Measurements from ENCODE around the gene ABAT. TPM values are rescaled to one million over a fixed set of nuclear protein-coding genes. Genes with fewer than 3 reads are reported as not detected.
"Not testable (repeated sequence)": the region's sequence is repeated elsewhere in the genome, so short reads cannot be mapped to it uniquely, and the experiment has no call there.

ABAT gene
- total RNA-seq, 1 donor from 2014 or later, result 24.2 TPM

DNA sequence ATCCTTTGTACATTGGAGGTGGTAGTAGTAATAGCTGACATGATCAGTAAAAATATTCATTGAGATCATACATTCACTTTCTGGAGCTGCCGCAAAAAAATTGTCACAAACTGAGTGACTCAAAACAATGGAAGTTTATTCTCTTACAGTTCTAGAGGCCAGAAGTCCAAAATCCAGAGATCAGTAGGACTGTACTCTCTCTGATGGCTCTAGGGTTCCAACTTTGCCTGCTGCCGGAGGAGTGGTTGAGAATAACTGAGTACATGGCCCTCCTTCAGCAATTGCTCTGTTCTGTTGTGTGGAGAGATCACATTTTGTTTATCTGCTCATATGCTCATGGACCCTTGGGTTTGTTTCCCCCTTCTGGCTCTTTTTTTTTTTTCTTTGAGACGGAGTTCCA, 23.5 kb downstream of the ABAT start:
- Mint-ChIP-seq H3K9me3 (no peaks in the 10 kb centered on the region), H3K27me3 (ENCODE audit: low read depth) (no peaks in the 10 kb centered on the region), H3K4me1 (ENCODE audit: low read depth) (no peaks in the 10 kb centered on the region), H3K36me3 (ENCODE audit: low read depth) (peaks cover 6% of the 10 kb centered on the region), H3K27ac (no peak overlapping the region), H3K4me3 (ENCODE audit: low read depth) (no peak overlapping the region)
- intact Hi-C loops (cut with micrococcal nuclease), result no loop called here
- no peak for DNase-seq (ENCODE audit: low spot score)

DNA sequence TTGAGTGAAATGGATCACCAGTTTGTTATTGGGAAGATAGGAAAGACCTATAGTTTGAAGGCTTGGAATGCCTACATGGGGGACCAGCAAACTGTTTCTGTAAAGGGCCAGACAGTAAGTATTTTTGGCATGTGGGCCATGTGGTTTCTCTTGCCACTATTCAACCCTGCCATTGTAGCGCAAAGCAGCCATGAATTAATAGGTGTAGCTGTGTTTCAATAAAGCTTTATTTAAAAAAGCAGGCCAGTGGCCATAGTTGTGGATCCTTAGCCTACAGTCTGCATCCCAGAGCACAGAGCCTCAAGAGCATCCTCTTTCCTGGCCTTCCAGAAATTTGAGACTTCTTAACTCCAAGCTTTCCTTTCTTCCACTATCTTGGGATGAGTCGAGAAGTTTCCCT, 29.3 kb downstream of the ABAT start:
- Mint-ChIP-seq H3K27ac (no peak overlapping the region), H3K36me3 (ENCODE audit: low read depth) (peaks cover 6% of the 10 kb centered on the region), H3K4me1 (ENCODE audit: low read depth) (peaks cover 5% of the 10 kb centered on the region), H3K9me3 (no peaks in the 10 kb centered on the region), H3K27me3 (ENCODE audit: low read depth) (no peaks in the 10 kb centered on the region), H3K4me3 (ENCODE audit: low read depth) (no peak overlapping the region)
- no peak for DNase-seq (ENCODE audit: low spot score)
- intact Hi-C loops (cut with micrococcal nuclease), result no loop called here

- Mint-ChIP-seq H3K36me3 (ENCODE audit: low read depth) (peaks cover 6% of the 10 kb centered on the region), H3K27me3 (ENCODE audit: low read depth) (no peaks in the 10 kb centered on the region), H3K4me1 (ENCODE audit: low read depth) (peaks cover 5% of the 10 kb centered on the region), H3K9me3 (no peaks in the 10 kb centered on the region), H3K27ac (no peak overlapping the region), H3K4me3 (ENCODE audit: low read depth) (no peak overlapping the region)
- intact Hi-C loops (cut with micrococcal nuclease), result no loop called here
- no peak for DNase-seq (ENCODE audit: low spot score)
These were observed 29.7 kb downstream of the ABAT start for GRCh38 chr16:8704098-8704497.

- H3K27ac Mint-ChIP-seq; H3K36me3 Mint-ChIP-seq (ENCODE audit: low read depth); DNase-seq (ENCODE audit: low spot score); H3K27me3 Mint-ChIP-seq (ENCODE audit: low read depth); intact Hi-C loops (cut with micrococcal nuclease); H3K4me1 Mint-ChIP-seq (ENCODE audit: low read depth); H3K9me3 Mint-ChIP-seq; H3K4me3 Mint-ChIP-seq (ENCODE audit: low read depth): not testable (repeated sequence)
These were observed 30.8 kb downstream of the ABAT start for GRCh38 chr16:8705100-8705822.

DNA sequence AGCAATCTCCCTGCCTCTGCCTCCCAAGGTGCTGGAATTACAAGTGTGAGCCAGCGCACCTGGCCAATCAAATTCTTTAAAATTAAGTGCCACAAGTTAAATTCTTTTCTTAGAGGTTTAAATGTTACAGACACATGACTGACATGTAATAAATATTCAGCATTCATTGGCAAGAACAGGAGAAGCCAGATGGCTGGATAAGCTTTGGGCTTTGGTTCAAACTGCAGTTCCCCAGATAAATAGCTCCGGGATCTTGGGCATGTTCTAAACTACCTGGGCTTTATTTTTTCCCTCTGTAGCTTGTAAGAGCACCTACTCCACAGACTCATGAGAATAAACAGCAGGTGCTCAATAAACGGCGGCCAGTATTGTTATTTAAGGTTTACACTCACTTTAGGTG, 34.1 kb downstream of the ABAT start:
- Mint-ChIP-seq H3K27me3 (ENCODE audit: low read depth) (no peaks in the 10 kb centered on the region), H3K9me3 (no peaks in the 10 kb centered on the region), H3K4me3 (ENCODE audit: low read depth) (no peak overlapping the region), H3K36me3 (ENCODE audit: low read depth) (no peaks in the 10 kb centered on the region), H3K4me1 (ENCODE audit: low read depth) (peaks cover 5% of the 10 kb centered on the region), H3K27ac (no peak overlapping the region)
- DNase-seq (ENCODE audit: low spot score), result no peak
- intact Hi-C loops (cut with micrococcal nuclease), result no loop called here

DNA sequence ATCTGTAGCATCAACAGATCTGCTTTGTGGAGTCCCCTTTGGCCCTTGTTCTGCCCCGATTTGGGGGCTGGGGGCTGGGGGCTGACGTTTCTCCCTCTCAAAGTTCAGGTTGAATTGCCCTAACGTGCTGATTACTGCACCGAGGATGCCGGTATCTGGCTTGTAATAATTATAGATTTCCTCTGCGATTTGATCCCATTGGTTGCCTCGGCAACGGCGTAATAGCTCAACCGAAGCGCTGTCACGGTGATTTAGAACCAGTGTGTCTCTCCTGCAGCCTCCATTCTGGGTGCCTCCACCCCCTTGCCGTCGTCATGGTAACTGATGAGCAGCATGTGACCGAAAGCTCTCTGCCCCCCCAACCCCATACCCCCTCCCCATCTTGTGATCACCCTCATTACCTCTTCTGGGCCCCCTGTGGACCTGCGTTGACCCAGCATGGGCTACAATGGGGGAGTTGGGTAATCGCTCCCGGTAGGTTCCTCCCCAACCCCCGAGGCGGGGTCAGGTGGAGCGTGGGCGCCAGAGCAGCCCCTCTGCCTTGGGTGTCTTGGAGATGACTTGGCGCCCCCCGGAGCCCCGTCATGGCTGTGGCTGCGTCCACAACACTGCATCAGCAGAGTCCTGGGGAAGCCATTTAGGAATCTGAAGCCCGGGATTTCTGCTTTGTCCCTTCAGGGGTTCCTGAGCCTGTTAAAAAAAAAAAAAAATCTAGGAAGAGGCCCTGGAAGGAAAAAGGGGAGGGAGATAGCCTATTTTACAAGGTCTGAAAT, 38.4 kb downstream of the ABAT start:
- Mint-ChIP-seq H3K9me3 (no peaks in the 10 kb centered on the region), H3K4me3 (ENCODE audit: low read depth) (no peak overlapping the region), H3K36me3 (ENCODE audit: low read depth) (peaks cover 4% of the 10 kb centered on the region), H3K4me1 (ENCODE audit: low read depth) (no peaks in the 10 kb centered on the region), H3K27me3 (ENCODE audit: low read depth) (no peaks in the 10 kb centered on the region), H3K27ac (no peak overlapping the region)
- intact Hi-C loops (cut with micrococcal nuclease), result no loop called here
- DNase-seq (ENCODE audit: low spot score), result no peak

- no peak for DNase-seq (ENCODE audit: low spot score)
- Mint-ChIP-seq H3K4me3 (ENCODE audit: low read depth) (no peak overlapping the region), H3K27ac (no peak overlapping the region), H3K9me3 (no peaks in the 10 kb centered on the region), H3K36me3 (ENCODE audit: low read depth) (peaks cover 4% of the 10 kb centered on the region), H3K4me1 (ENCODE audit: low read depth) (no peaks in the 10 kb centered on the region), H3K27me3 (ENCODE audit: low read depth) (no peaks in the 10 kb centered on the region)
- intact Hi-C loops (cut with micrococcal nuclease), result no loop called here
These were observed 39.3 kb downstream of the ABAT start for GRCh38 chr16:8713635-8714172.

GRCh38 chr16:8714174-8714573, 39.8 kb downstream of the ABAT start:
- no peak for DNase-seq (ENCODE audit: low spot score)
- no peaks in the 10 kb centered on the region for H3K4me1 Mint-ChIP-seq (ENCODE audit: low read depth)
- H3K4me3 Mint-ChIP-seq (ENCODE audit: low read depth), result no peak overlapping the region
- H3K9me3 Mint-ChIP-seq, result no peaks in the 10 kb centered on the region
- intact Hi-C loops (cut with micrococcal nuclease), result no loop called here
- peaks cover 4% of the 10 kb centered on the region for H3K36me3 Mint-ChIP-seq (ENCODE audit: low read depth)
- no peaks in the 10 kb centered on the region for H3K27me3 Mint-ChIP-seq (ENCODE audit: low read depth)
- H3K27ac Mint-ChIP-seq, result no peak overlapping the region

- H3K9me3 Mint-ChIP-seq, result no peaks in the 10 kb centered on the region
- intact Hi-C loops (cut with micrococcal nuclease), result no loop called here
- no peak overlapping the region for H3K27ac Mint-ChIP-seq
- H3K27me3 Mint-ChIP-seq (ENCODE audit: low read depth), result no peaks in the 10 kb centered on the region
- no peaks in the 10 kb centered on the region for H3K4me1 Mint-ChIP-seq (ENCODE audit: low read depth)
- DNase-seq (ENCODE audit: low spot score), result no peak
- no peak overlapping the region for H3K4me3 Mint-ChIP-seq (ENCODE audit: low read depth)
- H3K36me3 Mint-ChIP-seq (ENCODE audit: low read depth), result peaks cover 4% of the 10 kb centered on the region
These were observed 40.4 kb downstream of the ABAT start for GRCh38 chr16:8714807-8715206.

GRCh38 chr16:8716052-8716451, 41.6 kb downstream of the ABAT start:
- no peak for DNase-seq (ENCODE audit: low spot score)
- no peak overlapping the region for H3K27ac Mint-ChIP-seq
- H3K4me1 Mint-ChIP-seq (ENCODE audit: low read depth), result no peaks in the 10 kb centered on the region
- H3K27me3 Mint-ChIP-seq (ENCODE audit: low read depth), result no peaks in the 10 kb centered on the region
- H3K9me3 Mint-ChIP-seq, result no peaks in the 10 kb centered on the region
- H3K4me3 Mint-ChIP-seq (ENCODE audit: low read depth), result no peak overlapping the region
- peaks cover 4% of the 10 kb centered on the region for H3K36me3 Mint-ChIP-seq (ENCODE audit: low read depth)
- intact Hi-C loops (cut with micrococcal nuclease), result no loop called here

- H3K36me3 Mint-ChIP-seq (ENCODE audit: low read depth), result peaks cover 4% of the 10 kb centered on the region
- intact Hi-C loops (cut with micrococcal nuclease), result no loop called here
- H3K27me3 Mint-ChIP-seq (ENCODE audit: low read depth), result no peaks in the 10 kb centered on the region
- H3K27ac Mint-ChIP-seq, result no peak overlapping the region
- DNase-seq (ENCODE audit: low spot score), result no peak
- no peak overlapping the region for H3K4me3 Mint-ChIP-seq (ENCODE audit: low read depth)
- no peaks in the 10 kb centered on the region for H3K9me3 Mint-ChIP-seq
- no peaks in the 10 kb centered on the region for H3K4me1 Mint-ChIP-seq (ENCODE audit: low read depth)
These were observed 42.2 kb downstream of the ABAT start for GRCh38 chr16:8716592-8716991.

- H3K9me3 Mint-ChIP-seq, result no peaks in the 10 kb centered on the region
- no peak for DNase-seq (ENCODE audit: low spot score)
- H3K36me3 Mint-ChIP-seq (ENCODE audit: low read depth), result peaks cover 4% of the 10 kb centered on the region
- H3K4me3 Mint-ChIP-seq (ENCODE audit: low read depth), result no peak overlapping the region
- intact Hi-C loops (cut with micrococcal nuclease), result no loop called here
- no peaks in the 10 kb centered on the region for H3K27me3 Mint-ChIP-seq (ENCODE audit: low read depth)
- no peak overlapping the region for H3K27ac Mint-ChIP-seq
- H3K4me1 Mint-ChIP-seq (ENCODE audit: low read depth), result no peaks in the 10 kb centered on the region
These were observed 43.1 kb downstream of the ABAT start for GRCh38 chr16:8717469-8717868.

GRCh38 chr16:8717892-8718415, 43.5 kb downstream of the ABAT start:
- no peak overlapping the region for H3K4me3 Mint-ChIP-seq (ENCODE audit: low read depth)
- DNase-seq (ENCODE audit: low spot score), result no peak
- H3K27me3 Mint-ChIP-seq (ENCODE audit: low read depth), result no peaks in the 10 kb centered on the region
- H3K9me3 Mint-ChIP-seq, result no peaks in the 10 kb centered on the region
- no peaks in the 10 kb centered on the region for H3K4me1 Mint-ChIP-seq (ENCODE audit: low read depth)
- no peak overlapping the region for H3K27ac Mint-ChIP-seq
- intact Hi-C loops (cut with micrococcal nuclease), result no loop called here
- peaks cover 4% of the 10 kb centered on the region for H3K36me3 Mint-ChIP-seq (ENCODE audit: low read depth)

Measured in activated T-helper 2 cell treated with anti-CD3 and anti-CD28 coated beads, Interferon-gamma antibody, Interleukin-2, Interleukin-4, amounts not matched to agents 10 μg/mL and 5 μg/mL and 100 μg/mL, durations not matched to agents 14 hours and 24 hours and 36 hours (primary cell).